Heart left ventricle (tissue), 13 donors: ENCODE data around the gene GATA5.

ENCODE experiments used
- CTCF ChIP-seq, 12 donors: fragments of 200-600 bp; sonication (generic) in 4 of 12; IDR thresholded peaks; one replicate each; pipeline versions ENCODE4 v1.5.0 to v1.8.0; 2018 to 2022; ENCODE audit warnings: antibody characterized with exemption in 12 of 12, mild to moderate bottlenecking in 5 of 12
- POLR2A ChIP-seq, 2 donors: fragments of 450-650 bp; IDR thresholded peaks; one replicate each; pipeline ENCODE4 v1.6.1; 2017; ENCODE audit warnings: antibody characterized with exemption in 2 of 2, mild to moderate bottlenecking in 2 of 2, moderate library complexity in 2 of 2
- donor health status: ischemic (EF 13 %, LVEDD 7.1; RV severe dilation, severe dysfunction).
- donor health status: DM: no; HTN: yes; CAD: no.
- donor health status: DM: no; HTN: no; CAD: no.
- donor health status: ischemic (EF 25% LVEDD 6.9; RV normal size, moderate dysfunction).
- donor health status: ischemic (EF 25% LVEDD 5.7; RV mildly dilated, moderate dysfunction).
- donor health status: ischemic (EF 35%, LVEDD 5.7; RV mildly dilated, moderate dysfunction).
- donor health status: nonischemic (EF 11% LVEDD 7.7; RV severe dilation, severe dysfunction).
- donor health status: DM: yes; HTN: yes; CAD: no.
- donor health status: PGD.
- donor health status: ischemic (EF 29% LVEDD 5.4; RV normal size, mild dysfunction).
- donor health status: nonischemic (EF 23%, LVEDD 6.1; RV moderate dilation, normal function).

- no peak for TF ChIP-seq POLR2A (IDR thresholded peaks at IDR 0.05)
- no peak for TF ChIP-seq CTCF (IDR thresholded peaks at IDR 0.05)
Observed at GRCh38 chr20:62413896-62414481, 61.8 kb downstream of the GATA5 start.
